Keratinocyte (primary cell): ENCODE data around the gene SPEM2. TPM values are rescaled to one million over a fixed set of nuclear protein-coding genes. Genes with fewer than 3 reads are reported as not detected.

Experiments used
- DNase-seq: peaks from one replicate; pipeline ENCODE4 v3.0.0-alpha.2; 2011; ENCODE audit warnings: low read depth, missing footprints, low spot score
- FAIRE-seq: peaks from 2 replicates; lab custom pipeline; 2011; peaks lifted over from hg19 to GRCh38; lab: Jason Lieb, UNC
- H2AFZ ChIP-seq: 2 replicates; pipeline ENCODE4 v1.6.0; 2012; ENCODE audit warnings: low read length, control low read depth, inconsistent platforms; ENCODE audit not compliant: control insufficient read depth
- H3K27ac ChIP-seq: 2 replicates; pipeline ENCODE4 v1.5.1; 2011; ENCODE audit warnings: low read length; ENCODE audit not compliant: control insufficient read depth, insufficient read depth
- H3K27me3 ChIP-seq: 3 replicates; pipeline ENCODE4 v1.6.0; 2011; ENCODE audit warnings: low read length; ENCODE audit not compliant: control insufficient read depth, insufficient read depth; ENCODE audit errors: extremely low read depth
- H3K36me3 ChIP-seq, 2 experiments: 2 replicates in 1 of 2; 3 replicates in 1 of 2; pipeline ENCODE4 v1.5.1; 2011; ENCODE audit warnings: low read length in 2 of 2, mild to moderate bottlenecking in 1 of 2; ENCODE audit not compliant: control insufficient read depth in 2 of 2, insufficient read depth in 2 of 2; ENCODE audit errors: extremely low read depth in 1 of 2
- H3K4me1 ChIP-seq: 3 replicates; pipeline ENCODE4 v1.5.1; 2011; ENCODE audit warnings: low read length; ENCODE audit not compliant: control insufficient read depth, insufficient read depth; ENCODE audit errors: extremely low read depth
- H3K4me2 ChIP-seq: 3 replicates; pipeline ENCODE4 v1.6.0; 2011; ENCODE audit warnings: low read depth, low read length; ENCODE audit not compliant: control insufficient read depth, insufficient read depth; ENCODE audit errors: extremely low read depth
- H3K4me3 ChIP-seq, 3 experiments: fragments of 200-600 bp in 1 of 3; sonication (generic) in 1 of 3; 2 replicates in 2 of 3; 3 replicates in 1 of 3; pipeline ENCODE4 v1.5.1; 2011 to 2016; ENCODE audit warnings: low read length in 3 of 3, mild to moderate bottlenecking in 3 of 3, control low read depth in 2 of 3, inconsistent platforms in 1 of 3, low read depth in 1 of 3, mixed read lengths in 1 of 3, mixed run types in 1 of 3, moderate library complexity in 1 of 3; ENCODE audit not compliant: control insufficient read depth in 2 of 3, insufficient read depth in 2 of 3; ENCODE audit errors: extremely low read depth in 1 of 3
- H3K79me2 ChIP-seq: 2 replicates; pipeline ENCODE4 v1.6.0; 2012; ENCODE audit warnings: low read length; ENCODE audit not compliant: control insufficient read depth, insufficient read depth
- H3K9ac ChIP-seq: 3 replicates; pipeline ENCODE4 v1.6.0; 2011; ENCODE audit warnings: low read length; ENCODE audit not compliant: control insufficient read depth, insufficient read depth; ENCODE audit errors: extremely low read depth
- H3K9me1 ChIP-seq: 3 replicates; pipeline ENCODE4 v1.6.0; 2011; ENCODE audit warnings: low read length; ENCODE audit not compliant: control insufficient read depth, insufficient read depth; ENCODE audit errors: extremely low read depth
- H3K9me3 ChIP-seq: 2 replicates; pipeline ENCODE4 v1.5.1; 2012; ENCODE audit warnings: low read depth, low read length; ENCODE audit not compliant: control insufficient read depth
- H4K20me1 ChIP-seq: 3 replicates; pipeline ENCODE4 v1.6.0; 2011; ENCODE audit warnings: low read length; ENCODE audit not compliant: control insufficient read depth, insufficient read depth; ENCODE audit errors: extremely low read depth
- CTCF ChIP-seq, 3 experiments: IDR thresholded peaks in 1 of 3; conservative IDR thresholded peaks in 1 of 3; optimal IDR thresholded peaks in 1 of 3; 2 replicates in 2 of 3; 3 replicates in 1 of 3; pipeline versions ENCODE3 to v1.5.1; 2011; ENCODE audit warnings: low read length in 3 of 3, mild to moderate bottlenecking in 3 of 3, moderate library complexity in 2 of 3, control low read depth in 1 of 3, inconsistent platforms in 1 of 3; ENCODE audit not compliant: insufficient read depth in 2 of 3; ENCODE audit errors: extremely low read depth in 1 of 3
- EZH2 ChIP-seq: IDR thresholded peaks from one replicate; pipeline ENCODE4 v1.6.1; 2012; ENCODE audit warnings: inconsistent platforms, mild to moderate bottlenecking, low read length, moderate library complexity
- dilution Hi-C: fragments of 300-500 bp; cut with MboI; formaldehyde crosslinking; loops from one replicate; pipeline ENCODE4 v1.7.0; 2020; ENCODE audit warnings: low sequenced_read_pairs; ENCODE audit not compliant: extremely low pct_ligation_motif_present
- polyA plus RNA-seq, 5 experiments: library from polyadenylated mRNA; depleted of rRNA in 3 of 5; stranded (reverse) in 3 of 5; stranded (forward) in 1 of 5; unstranded in 1 of 5; fragments of >200 nt; gene quantifications; 1 replicate in 1 of 5; 2 replicates in 3 of 5; 3 replicates in 1 of 5; pipeline versions ENCODE4 v1.2.1 to v1.2.3, GENCODE V29; 2011 to 2012; ENCODE audit warnings: missing spikeins in 2 of 5, low read depth in 1 of 5, low replicate concordance in 1 of 5

Gene SPEM2
- polyA plus RNA-seq, 1 donor (not counting 4 experiments of a cell fraction or from before 2014, with no cell fraction given): not detected

- TF ChIP-seq EZH2 (no peak), CTCF (optimal IDR thresholded peaks at IDR 0.05 in 1 of 3, IDR thresholded peaks at IDR 0.05 in 1 of 3, conservative IDR thresholded peaks at IDR 0.05 in 1 of 3; ENCODE audit: extremely low read depth in 1 of 3, insufficient read depth in 2 of 3, low read length in 3 of 3) (peak in 1 of 3 experiments; percentile 25)
- Histone ChIP-seq H3K9me1 (no peaks in the 10 kb centered on the region), H3K27me3 (no peaks in the 10 kb centered on the region), H3K36me3 (peaks cover 18 to 34% of the 10 kb centered on the region in 2 experiments), H3K4me3 (no peak overlapping the region), H3K27ac (peak overlapping the region; percentile 64), H3K9me3 (no peaks in the 10 kb centered on the region), H4K20me1 (no peaks in the 10 kb centered on the region), H3K9ac (peak overlapping the region; percentile 22), H3K4me1 (peaks cover 24% of the 10 kb centered on the region), H2AFZ (peak overlapping the region; percentile 9), H3K4me2 (no peak overlapping the region), H3K79me2 (peaks cover 29% of the 10 kb centered on the region)
- FAIRE-seq (peak; percentile 26), DNase-seq (no peak)
- dilution Hi-C loops: no loop called here
These were observed 38.7 kb downstream of the SPEM2 start for GRCh38 chr17:7464081-7464480.

GRCh38 chr17:7465597-7466275 is 40.3 kb downstream of the SPEM2 start:
- Histone ChIP-seq H3K4me2 (no peak overlapping the region), H3K9me1 (no peaks in the 10 kb centered on the region), H2AFZ (no peak overlapping the region), H3K27me3 (no peaks in the 10 kb centered on the region), H3K27ac (no peak overlapping the region), H3K4me1 (peaks cover 24% of the 10 kb centered on the region), H3K4me3 (no peak overlapping the region), H3K9ac (no peak overlapping the region), H3K79me2 (peaks cover 42% of the 10 kb centered on the region), H3K9me3 (no peaks in the 10 kb centered on the region), H3K36me3 (peaks cover 20 to 34% of the 10 kb centered on the region in 2 experiments), H4K20me1 (no peaks in the 10 kb centered on the region)
- TF ChIP-seq CTCF (optimal IDR thresholded peaks at IDR 0.05 in 1 of 3, IDR thresholded peaks at IDR 0.05 in 1 of 3, conservative IDR thresholded peaks at IDR 0.05 in 1 of 3; ENCODE audit: extremely low read depth in 1 of 3, insufficient read depth in 2 of 3, low read length in 3 of 3): no peak
- TF ChIP-seq EZH2: no peak
- dilution Hi-C loops: no loop called here
- no peak for DNase-seq
- no peak for FAIRE-seq
